IMR-90 (cell line): ENCODE data around the gene FAM221A. TPM values are rescaled to one million over a fixed set of nuclear protein-coding genes. Genes with fewer than 3 reads are reported as not detected.

Source experiments
- ATAC-seq: fragments of 200-7000 bp; cut with Tn5 transposase; 2 replicates; pipeline ENCODE4 v1.9.1; 2020; ENCODE audit warnings: low read depth, mild to moderate bottlenecking, moderate library complexity
- BruUV-seq: library from RNA; stranded (reverse); fragments of 400-500 nt; replicated peaks from 2 replicates; lab custom pipeline; 2021; lab: Mats Ljungman, UMichigan
- CTCF ChIA-PET: fragments of 300-600 bp; formaldehyde crosslinking; extraction: SDS; loops from one replicate; lab custom pipeline; 2021; ENCODE audit warnings: antibody characterized with exemption; lab: Yijun Ruan, JAX
- POLR2A ChIA-PET: fragments of 300-600 bp; sonication (Branson Sonifier 250); formaldehyde crosslinking; loops from one replicate; lab custom pipeline; 2022; ENCODE audit warnings: antibody characterized with exemption; ENCODE audit not compliant: unreplicated experiment; lab: Charles Lee
- DNase-seq: peaks from one replicate; pipeline ENCODE4 v3.0.0; 2013
- H2AFZ ChIP-seq: replicated peaks from 2 replicates; pipeline ENCODE3; 2013; ENCODE audit warnings: low read length, mild to moderate bottlenecking; ENCODE audit not compliant: poor library complexity
- H2AK5ac ChIP-seq: 2 replicates; pipeline ENCODE4 v1.6.1; 2013; ENCODE audit warnings: low read depth, low read length, inconsistent platforms
- H2AK9ac ChIP-seq: replicated peaks from 2 replicates; pipeline ENCODE3; 2013; ENCODE audit warnings: mild to moderate bottlenecking, low read depth, low read length, moderate library complexity; ENCODE audit not compliant: poor library complexity
- H2BK120ac ChIP-seq: 2 replicates; pipeline ENCODE4 v1.6.1; 2013; ENCODE audit warnings: low read depth, low read length, inconsistent platforms
- H2BK15ac ChIP-seq: 3 replicates; pipeline ENCODE4 v1.6.1; 2013; ENCODE audit warnings: low read depth, low read length, inconsistent platforms
- H2BK20ac ChIP-seq: 2 replicates; pipeline ENCODE4 v1.6.1; 2013; ENCODE audit warnings: low read depth, mild to moderate bottlenecking, inconsistent platforms, low read length, moderate library complexity
- H2BK5ac ChIP-seq: 2 replicates; pipeline ENCODE4 v1.6.1; 2013; ENCODE audit warnings: mild to moderate bottlenecking, low read depth, low read length, inconsistent platforms; ENCODE audit not compliant: poor library complexity, severe bottlenecking
- H3K14ac ChIP-seq: replicated peaks from 2 replicates; pipeline ENCODE4 v1.6.1; 2013; ENCODE audit warnings: low read depth, low read length, inconsistent platforms
- H3K18ac ChIP-seq: 2 replicates; pipeline ENCODE4 v1.6.1; 2013; ENCODE audit warnings: low read depth, low read length, control low read depth
- H3K23ac ChIP-seq: 2 replicates; pipeline ENCODE4 v1.6.1; 2013; ENCODE audit warnings: low read depth, low read length, inconsistent platforms
- H3K27ac ChIP-seq: 2 replicates; pipeline ENCODE4 v1.5.1; 2013; ENCODE audit warnings: mild to moderate bottlenecking, control low read depth, low read length; ENCODE audit not compliant: insufficient read depth
- H3K27me3 ChIP-seq: 2 replicates; pipeline ENCODE4 v1.6.1; 2013; ENCODE audit warnings: low read length; ENCODE audit not compliant: control insufficient read depth, insufficient read depth
- H3K36me3 ChIP-seq: 2 replicates; pipeline ENCODE4 v1.6.1; 2013; ENCODE audit warnings: low read length, mixed read lengths; ENCODE audit not compliant: control insufficient read depth, insufficient read depth
- H3K4ac ChIP-seq: 2 replicates; pipeline ENCODE4 v1.6.1; 2013; ENCODE audit warnings: low read depth, low read length, inconsistent platforms
- H3K4me1 ChIP-seq: 2 replicates; pipeline ENCODE4 v1.6.1; 2013; ENCODE audit warnings: low read length, mixed read lengths; ENCODE audit not compliant: control insufficient read depth, insufficient read depth
- H3K4me2 ChIP-seq: 2 replicates; pipeline ENCODE4 v1.6.1; 2013; ENCODE audit warnings: low read depth, mild to moderate bottlenecking, control low read depth, low read length, moderate library complexity
- H3K4me3 ChIP-seq: 2 replicates; pipeline ENCODE4 v1.5.1; 2013; ENCODE audit warnings: low read depth, mild to moderate bottlenecking, control low read depth, low read length, moderate library complexity; ENCODE audit not compliant: insufficient read depth
- H3K56ac ChIP-seq: 2 replicates; pipeline ENCODE4 v1.6.1; 2013; ENCODE audit warnings: low read length, inconsistent platforms; ENCODE audit not compliant: insufficient read depth; ENCODE audit errors: extremely low read depth
- H3K79me1 ChIP-seq, 2 experiments: 2 replicates each; pipeline ENCODE4 v1.6.1; 2013; ENCODE audit warnings: low read length in 2 of 2, inconsistent platforms in 1 of 2, low read depth in 1 of 2
- H3K9ac ChIP-seq: 2 replicates; pipeline ENCODE4 v1.6.1; 2013; ENCODE audit warnings: low read depth, low read length, control low read depth
- H3K9me1 ChIP-seq: 2 replicates; pipeline ENCODE4 v1.6.1; 2013; ENCODE audit warnings: low read length, inconsistent platforms; ENCODE audit not compliant: insufficient read depth
- H3K9me3 ChIP-seq: 2 replicates; pipeline ENCODE4 v1.6.1; 2013; ENCODE audit warnings: low read length; ENCODE audit not compliant: control insufficient read depth, insufficient read depth
- H4K20me1 ChIP-seq: 2 replicates; pipeline ENCODE4 v1.6.1; 2013; ENCODE audit warnings: low read length, inconsistent platforms; ENCODE audit not compliant: insufficient read depth
- H4K5ac ChIP-seq: 2 replicates; pipeline ENCODE4 v1.6.1; 2013; ENCODE audit warnings: mild to moderate bottlenecking, low read depth, low read length, control low read depth
- H4K8ac ChIP-seq, 2 experiments: 2 replicates each; pipeline ENCODE4 v1.6.1; 2013; ENCODE audit warnings: low read depth in 2 of 2, low read length in 2 of 2, control low read depth in 1 of 2, inconsistent platforms in 1 of 2
- H4K91ac ChIP-seq: 2 replicates; pipeline ENCODE4 v1.6.1; 2013; ENCODE audit warnings: low read depth, low read length, inconsistent platforms; ENCODE audit not compliant: insufficient read depth
- CEBPB ChIP-seq: IDR thresholded peaks from 2 replicates; pipeline ENCODE4 v1.6.1; 2012; ENCODE audit warnings: low read depth, low read length, improper control_type of control experiment
- FOS ChIP-seq: fragments of 150-350 bp; IDR thresholded peaks from 2 replicates; pipeline ENCODE4 v1.6.1; 2016; ENCODE audit warnings: low read depth, low read length
- MAFK ChIP-seq: IDR thresholded peaks from 2 replicates; pipeline ENCODE4 v1.6.1; 2012; ENCODE audit warnings: low read depth, low read length, improper control_type of control experiment
- MAZ ChIP-seq: IDR thresholded peaks from 2 replicates; pipeline ENCODE4 v1.6.1; 2012; ENCODE audit warnings: low read depth, mild to moderate bottlenecking, low read length, improper control_type of control experiment, moderate library complexity, borderline replicate concordance
- NFE2L2 ChIP-seq: fragments of 150-350 bp; IDR thresholded peaks from 2 replicates; pipeline ENCODE4 v1.6.1; 2016; ENCODE audit warnings: low read depth, mild to moderate bottlenecking, low read length
- RCOR1 ChIP-seq: IDR thresholded peaks from 2 replicates; pipeline ENCODE4 v1.6.1; 2012; ENCODE audit warnings: mild to moderate bottlenecking, low read length, improper control_type of control experiment; ENCODE audit not compliant: insufficient replicate concordance
- RFX5 ChIP-seq: IDR thresholded peaks from 2 replicates; pipeline ENCODE4 v1.8.0; 2012; ENCODE audit warnings: low read depth, mild to moderate bottlenecking, low read length, moderate library complexity
- SMC3 ChIP-seq: fragments of 150-350 bp; IDR thresholded peaks from 2 replicates; pipeline ENCODE4 v1.6.1; 2016; ENCODE audit warnings: low read depth, mild to moderate bottlenecking, antibody characterized with exemption, low read length, moderate library complexity
- WGBS, 2 experiments: methylation state at CpG; one replicate each; pipeline versions ENCODE4 v1.1.5 to v1.1.7; 2013; ENCODE audit warnings: missing lambda C conversion rate in 2 of 2; ENCODE audit not compliant: insufficient read length in 1 of 2; ENCODE audit errors: extremely low coverage in 2 of 2; 5-methylcytosine and 5-hydroxymethylcytosine counted together
- dilution Hi-C: fragments of 300-500 bp; cut with HindIII; formaldehyde crosslinking; loops from one replicate; pipeline ENCODE4 v1.14.3; 2018; ENCODE audit warnings: low sequenced_read_pairs; ENCODE audit not compliant: unreplicated experiment
- in situ Hi-C: fragments of 300-500 bp; cut with MboI; formaldehyde crosslinking; loops from 3 replicates; pipeline ENCODE4 v1.14.3; 2019; ENCODE audit warnings: low sequenced_read_pairs, inconsistent platforms, mixed read lengths
- intact Hi-C: fragments of 100-400 bp; cut with micrococcal nuclease; formaldehyde crosslinking; loops from 2 replicates; pipeline ENCODE4 v1.10.0; 2022
- polyA plus RNA-seq, 3 experiments: library from polyadenylated mRNA; depleted of rRNA; stranded (reverse); fragments of >200 nt; gene quantifications; 2 replicates each; pipeline ENCODE4 v1.2.3, GENCODE V29; 2012; ENCODE audit warnings: low replicate concordance in 1 of 3
- total RNA-seq: library from RNA; depleted of rRNA; stranded (reverse); fragments of >200 nt; gene quantifications from 2 replicates; pipeline ENCODE4 v1.2.3, GENCODE V29; 2012
- TF ChIP-seq, protein P1 (sequence below): fragments of 150-350 bp; IDR thresholded peaks from 2 replicates; pipeline ENCODE4 v1.6.1; 2017; ENCODE audit warnings: mild to moderate bottlenecking, antibody characterized with exemption, low read length, low read depth
- TF ChIP-seq, protein P2 (sequence below): fragments of 150-350 bp; IDR thresholded peaks from 2 replicates; pipeline ENCODE4 v1.6.1; 2016; ENCODE audit warnings: low read depth, mild to moderate bottlenecking, low read length, moderate library complexity, borderline replicate concordance
- TF ChIP-seq, protein P3 (sequence below): conservative IDR thresholded peaks from 2 replicates; pipeline ENCODE4 v1.5.1; 2012; ENCODE audit warnings: mild to moderate bottlenecking, low read depth, low read length, improper control_type of control experiment

Gene FAM221A
- total and polyA plus RNA-seq, 2 of the 4 experiments (the other 2 are of a cell fraction): 1.1 to 2.1 TPM

GRCh38 chr7:23633417-23633816 is 46.6 kb upstream of the FAM221A start:
- no peaks in the 10 kb centered on the region for H3K4me1 ChIP-seq
- DNase-seq (no peak), ATAC-seq (no peak)
- no peak overlapping the region for H3K4me3 ChIP-seq
- H3K4ac ChIP-seq: no peak overlapping the region
- H3K9ac ChIP-seq: no peak overlapping the region
- H3K56ac ChIP-seq: no peak overlapping the region
- 0 out of 2 replicates have a peak, but pooled peaks cover under 1% of the 10 kb centered on the region for H3K36me3 ChIP-seq
- no peak overlapping the region for H4K5ac ChIP-seq
- no peaks in the 10 kb centered on the region for H4K20me1 ChIP-seq
- WGBS, 2 experiments: 100% methylated on average over 1 of the region's 7 CpGs; no CpG with 5 or more reads in 1 of the 2 experiments
- H3K27me3 ChIP-seq: no peaks in the 10 kb centered on the region
- peaks cover 4% of the 10 kb centered on the region; the same call in 1 of the 2 replicates for H3K9me1 ChIP-seq
- no peak overlapping the region for H4K8ac ChIP-seq
- ChIA-PET POLR2A (no interaction called here), CTCF (no interaction called here)
- BruUV-seq: no TSS peak
- no peak overlapping the region for H4K91ac ChIP-seq
- H3K14ac ChIP-seq: no peak overlapping the region
- no peak overlapping the region for H3K27ac ChIP-seq
- H2AK9ac ChIP-seq: no peak overlapping the region
- H2BK15ac ChIP-seq: no peak overlapping the region
- H3K18ac ChIP-seq: no peak overlapping the region
- H2BK5ac ChIP-seq: no peak overlapping the region
- in situ Hi-C loops (no loop called here), dilution Hi-C loops (no loop called here), intact Hi-C loops (no loop called here)
- H2BK20ac ChIP-seq: no peak overlapping the region
- no peak overlapping the region for H2BK120ac ChIP-seq
- H2AFZ ChIP-seq: no peak overlapping the region
- TF ChIP-seq, protein P1, sequence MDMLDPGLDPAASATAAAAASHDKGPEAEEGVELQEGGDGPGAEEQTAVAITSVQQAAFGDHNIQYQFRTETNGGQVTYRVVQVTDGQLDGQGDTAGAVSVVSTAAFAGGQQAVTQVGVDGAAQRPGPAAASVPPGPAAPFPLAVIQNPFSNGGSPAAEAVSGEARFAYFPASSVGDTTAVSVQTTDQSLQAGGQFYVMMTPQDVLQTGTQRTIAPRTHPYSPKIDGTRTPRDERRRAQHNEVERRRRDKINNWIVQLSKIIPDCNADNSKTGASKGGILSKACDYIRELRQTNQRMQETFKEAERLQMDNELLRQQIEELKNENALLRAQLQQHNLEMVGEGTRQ: no peak
- TF ChIP-seq, protein P2, sequence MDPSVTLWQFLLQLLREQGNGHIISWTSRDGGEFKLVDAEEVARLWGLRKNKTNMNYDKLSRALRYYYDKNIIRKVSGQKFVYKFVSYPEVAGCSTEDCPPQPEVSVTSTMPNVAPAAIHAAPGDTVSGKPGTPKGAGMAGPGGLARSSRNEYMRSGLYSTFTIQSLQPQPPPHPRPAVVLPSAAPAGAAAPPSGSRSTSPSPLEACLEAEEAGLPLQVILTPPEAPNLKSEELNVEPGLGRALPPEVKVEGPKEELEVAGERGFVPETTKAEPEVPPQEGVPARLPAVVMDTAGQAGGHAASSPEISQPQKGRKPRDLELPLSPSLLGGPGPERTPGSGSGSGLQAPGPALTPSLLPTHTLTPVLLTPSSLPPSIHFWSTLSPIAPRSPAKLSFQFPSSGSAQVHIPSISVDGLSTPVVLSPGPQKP: no peak
- TF ChIP-seq SMC3 (no peak), RCOR1 (no peak), MAFK (no peak), FOS (no peak), CEBPB (no peak), MAZ (no peak), RFX5 (no peak), NFE2L2 (no peak)
- TF ChIP-seq, protein P3, sequence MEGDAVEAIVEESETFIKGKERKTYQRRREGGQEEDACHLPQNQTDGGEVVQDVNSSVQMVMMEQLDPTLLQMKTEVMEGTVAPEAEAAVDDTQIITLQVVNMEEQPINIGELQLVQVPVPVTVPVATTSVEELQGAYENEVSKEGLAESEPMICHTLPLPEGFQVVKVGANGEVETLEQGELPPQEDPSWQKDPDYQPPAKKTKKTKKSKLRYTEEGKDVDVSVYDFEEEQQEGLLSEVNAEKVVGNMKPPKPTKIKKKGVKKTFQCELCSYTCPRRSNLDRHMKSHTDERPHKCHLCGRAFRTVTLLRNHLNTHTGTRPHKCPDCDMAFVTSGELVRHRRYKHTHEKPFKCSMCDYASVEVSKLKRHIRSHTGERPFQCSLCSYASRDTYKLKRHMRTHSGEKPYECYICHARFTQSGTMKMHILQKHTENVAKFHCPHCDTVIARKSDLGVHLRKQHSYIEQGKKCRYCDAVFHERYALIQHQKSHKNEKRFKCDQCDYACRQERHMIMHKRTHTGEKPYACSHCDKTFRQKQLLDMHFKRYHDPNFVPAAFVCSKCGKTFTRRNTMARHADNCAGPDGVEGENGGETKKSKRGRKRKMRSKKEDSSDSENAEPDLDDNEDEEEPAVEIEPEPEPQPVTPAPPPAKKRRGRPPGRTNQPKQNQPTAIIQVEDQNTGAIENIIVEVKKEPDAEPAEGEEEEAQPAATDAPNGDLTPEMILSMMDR: no peak
- no peaks in the 10 kb centered on the region for H3K9me3 ChIP-seq
- H3K4me2 ChIP-seq: no peak overlapping the region
- no peaks in the 10 kb centered on the region for H3K79me1 ChIP-seq
- no peak overlapping the region for H3K23ac ChIP-seq
- H2AK5ac ChIP-seq: no peak overlapping the region
